SK-N-MC (cell line): ENCODE data around the gene FARP2.
"Not testable (repeated sequence)": the region's sequence is repeated elsewhere in the genome, so short reads cannot be mapped to it uniquely, and the experiment has no call there.

ENCODE experiments used
- DNase-seq: peaks from one replicate; pipeline ENCODE4 v3.0.0-alpha.2; 2011; ENCODE audit warnings: low read depth, low spot score
- H3K27ac ChIP-seq: fragments of 200-600 bp; sonication (generic); 2 replicates; pipeline ENCODE4 v1.5.1; 2016; ENCODE audit warnings: mixed run types
- H3K36me3 ChIP-seq: fragments of 200-600 bp; sonication (generic); 2 replicates; pipeline ENCODE4 v1.6.1; 2017; ENCODE audit warnings: antibody characterized with exemption, low read length, mixed read lengths; ENCODE audit not compliant: insufficient read depth
- H3K4me3 ChIP-seq: fragments of 200-600 bp; sonication (generic); 2 replicates; pipeline ENCODE4 v1.5.1; 2016
- H3K9ac ChIP-seq: fragments of 200-600 bp; sonication (generic); 2 replicates; pipeline ENCODE4 v1.8.0; 2017; ENCODE audit warnings: mixed run types, mixed read lengths; ENCODE audit not compliant: insufficient read length
- H3K9me3 ChIP-seq: fragments of 200-600 bp; sonication (generic); 2 replicates; pipeline ENCODE4 v1.6.1; 2017; ENCODE audit warnings: low read depth, mild to moderate bottlenecking, antibody characterized with exemption, low read length, moderate library complexity, mixed read lengths
- EZH2 ChIP-seq: fragments of 200-600 bp; sonication (generic); IDR thresholded peaks from one replicate; pipeline ENCODE4 v1.6.1; 2017; ENCODE audit warnings: antibody characterized with exemption
- FOXP2 ChIP-seq: optimal IDR thresholded peaks from 2 replicates; pipeline ENCODE3; 2011; ENCODE audit warnings: mild to moderate bottlenecking, moderate library complexity; ENCODE audit not compliant: insufficient read depth; ENCODE audit errors: extremely low read length, control extremely low read depth
- POLR2AphosphoS5 ChIP-seq: IDR thresholded peaks from 2 replicates; pipeline ENCODE4 v1.6.1; 2012; ENCODE audit warnings: mild to moderate bottlenecking, low read depth, low read length, borderline replicate concordance

The FARP2 gene

GRCh38 chr2:241500431-241500975 lies 144.4 kb downstream of the FARP2 start:
- TF ChIP-seq FOXP2 = no peak
- TF ChIP-seq EZH2 = no peak
- no peak for TF ChIP-seq POLR2AphosphoS5
- Histone ChIP-seq H3K27ac (no peak overlapping the region), H3K36me3 (peaks cover 21% of the 10 kb centered on the region; the same call in 1 of the 2 replicates), H3K9me3 (no peaks in the 10 kb centered on the region), H3K4me3 (no peak overlapping the region), H3K9ac (no peak overlapping the region)
- no peak for DNase-seq

DNA sequence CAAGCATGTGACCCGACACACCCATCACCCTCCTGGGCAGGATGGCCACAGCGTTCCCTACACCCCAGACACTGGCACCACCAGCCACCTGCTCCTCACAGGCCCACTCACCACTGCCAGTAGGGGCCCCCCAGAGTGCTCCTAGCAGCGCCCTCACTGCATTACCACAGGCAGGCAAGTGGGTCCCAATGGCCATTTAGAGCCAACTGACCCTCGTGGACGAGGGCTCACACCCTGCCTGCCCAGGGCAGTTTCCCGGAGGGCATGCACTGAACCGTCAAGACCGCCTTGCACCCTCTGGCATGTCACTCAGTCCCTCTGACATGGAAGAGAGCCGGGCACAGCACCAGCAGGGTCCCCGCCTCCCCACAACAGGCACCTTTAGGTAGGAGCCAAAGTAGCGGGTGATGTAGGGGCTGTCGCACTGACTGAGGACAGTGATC lies 145.0 kb downstream of the FARP2 start:
- H3K27ac ChIP-seq = no peak overlapping the region
- no peak overlapping the region for H3K4me3 ChIP-seq
- H3K9ac ChIP-seq = no peak overlapping the region
- TF ChIP-seq FOXP2 (no peak), EZH2 (no peak), POLR2AphosphoS5 (no peak)
- DNase-seq = no peak
- H3K9me3 ChIP-seq = no peaks in the 10 kb centered on the region
- peaks cover 17% of the 10 kb centered on the region; the same call in 1 of the 2 replicates for H3K36me3 ChIP-seq

DNA sequence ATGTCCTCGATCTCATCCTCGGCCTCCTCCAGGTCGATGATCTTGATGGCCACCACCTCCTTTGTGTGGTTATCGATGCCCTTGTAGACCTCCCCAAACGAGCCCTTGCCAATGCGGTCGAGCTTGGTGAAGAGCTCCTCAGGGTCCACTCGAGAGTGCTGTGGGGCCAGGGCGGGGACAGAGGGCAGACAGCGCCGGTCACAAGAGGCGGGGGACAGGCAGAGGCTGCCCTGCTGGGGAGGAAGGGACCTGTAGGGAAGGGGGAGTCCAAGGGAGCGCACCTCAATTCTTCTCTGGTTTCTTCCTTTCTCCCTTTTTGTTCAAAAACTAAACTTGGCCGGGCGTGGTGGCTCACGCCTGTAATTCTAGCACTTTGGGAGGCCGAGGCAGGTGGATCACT lies 145.5 kb downstream of the FARP2 start:
- DNase-seq = no peak
- no peak overlapping the region for H3K27ac ChIP-seq
- no peak overlapping the region for H3K4me3 ChIP-seq
- peaks cover 13% of the 10 kb centered on the region; the same call in 1 of the 2 replicates for H3K36me3 ChIP-seq
- no peaks in the 10 kb centered on the region for H3K9me3 ChIP-seq
- TF ChIP-seq POLR2AphosphoS5 = no peak
- TF ChIP-seq FOXP2 = no peak
- TF ChIP-seq EZH2 = no peak
- no peak overlapping the region for H3K9ac ChIP-seq

DNA sequence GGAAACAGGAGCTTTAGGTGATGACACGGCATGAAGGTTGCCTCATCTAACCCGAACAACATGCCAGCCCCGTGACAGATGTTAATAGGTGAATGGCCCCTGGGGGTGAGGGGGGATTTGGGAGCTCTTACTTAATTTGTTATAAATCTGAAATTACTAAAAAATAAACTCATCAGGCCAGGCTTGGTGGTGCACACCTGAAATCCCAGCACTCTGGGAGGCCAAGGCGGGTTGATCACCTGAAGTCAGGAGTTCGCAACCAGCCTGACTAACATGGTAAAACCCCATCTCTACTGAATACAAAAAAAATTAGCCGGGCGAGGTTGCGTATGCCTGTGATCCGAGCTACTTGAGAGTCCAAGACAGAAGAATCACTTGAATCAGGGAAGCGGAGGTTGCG lies 146.2 kb downstream of the FARP2 start:
- TF ChIP-seq POLR2AphosphoS5 (no peak), EZH2 (no peak), FOXP2 (no peak)
- Histone ChIP-seq H3K4me3 (no peak overlapping the region), H3K36me3 (peaks cover 12% of the 10 kb centered on the region; the same call in 1 of the 2 replicates), H3K27ac (no peak overlapping the region), H3K9ac (no peak overlapping the region), H3K9me3 (no peaks in the 10 kb centered on the region)
- no peak for DNase-seq

DNA sequence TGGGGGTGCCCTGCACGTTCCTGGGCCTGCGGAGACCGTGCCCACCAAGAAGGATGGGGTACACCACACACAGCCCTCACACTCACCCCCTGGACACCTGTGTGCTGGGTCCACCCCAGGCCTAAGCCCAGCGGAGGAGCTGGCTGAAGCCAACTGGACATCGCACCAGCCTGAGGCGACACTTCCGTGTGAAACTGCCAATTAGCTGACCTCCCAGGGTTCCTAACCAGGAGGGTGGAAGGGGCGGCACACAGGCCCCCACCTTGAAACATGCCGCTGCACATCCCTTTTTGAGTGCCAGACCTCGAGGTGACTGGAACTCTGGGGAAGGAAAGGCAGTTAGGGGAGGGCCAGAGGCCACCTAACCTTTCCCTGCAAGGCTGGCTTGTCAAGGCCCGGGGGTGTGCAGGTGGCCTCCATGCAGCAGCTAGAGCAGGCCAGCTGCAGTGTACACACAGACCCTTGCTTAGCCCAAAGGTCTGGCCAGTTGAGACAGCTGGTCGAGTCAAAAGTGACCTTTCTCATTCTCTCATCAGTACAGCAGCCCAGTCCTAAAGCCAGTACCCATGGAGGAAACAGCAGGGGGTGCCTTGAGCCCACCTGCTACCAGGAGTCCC lies 147.8 kb downstream of the FARP2 start:
- TF ChIP-seq POLR2AphosphoS5 (no peak), FOXP2 (no peak), EZH2 (no peak)
- Histone ChIP-seq H3K9me3 (no peaks in the 10 kb centered on the region), H3K27ac (no peak overlapping the region), H3K4me3 (no peak overlapping the region), H3K36me3 (peaks cover 8% of the 10 kb centered on the region; the same call in 1 of the 2 replicates), H3K9ac (no peak overlapping the region)
- no peak for DNase-seq

GRCh38 chr2:241505086-241505780 lies 149.1 kb downstream of the FARP2 start:
- peaks cover 8% of the 10 kb centered on the region; the same call in 1 of the 2 replicates for H3K36me3 ChIP-seq
- no peak for DNase-seq
- no peak overlapping the region for H3K9ac ChIP-seq
- H3K4me3 ChIP-seq = no peak overlapping the region
- no peak overlapping the region for H3K27ac ChIP-seq
- H3K9me3 ChIP-seq = no peaks in the 10 kb centered on the region
- TF ChIP-seq FOXP2 = no peak
- TF ChIP-seq POLR2AphosphoS5 = no peak; the same call in 1 of the 2 replicates
- TF ChIP-seq EZH2 = no peak

DNA sequence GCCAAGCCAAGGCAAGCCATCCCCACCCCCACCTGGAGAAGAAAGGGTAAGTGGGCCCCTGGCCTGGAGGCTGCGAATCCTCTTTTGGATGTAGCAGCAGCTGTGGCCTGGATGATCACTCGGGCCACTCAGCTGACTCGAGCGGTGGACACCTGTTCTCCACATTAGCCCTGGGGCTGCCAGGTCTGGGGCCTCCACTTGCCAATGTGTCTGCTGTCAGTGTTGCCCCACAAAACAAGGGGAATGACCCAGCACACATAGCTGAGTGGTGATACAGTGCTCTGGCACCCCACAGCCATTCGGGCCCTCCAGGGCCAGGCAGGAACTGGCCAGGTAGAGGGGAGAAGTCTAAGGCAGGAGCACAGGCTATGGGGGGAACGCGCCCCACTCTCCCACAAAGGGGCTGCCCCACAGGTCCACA lies 149.7 kb downstream of the FARP2 start:
- no peak overlapping the region for H3K9ac ChIP-seq
- DNase-seq = no peak
- H3K36me3 ChIP-seq = peaks cover 7% of the 10 kb centered on the region; the same call in 1 of the 2 replicates
- H3K27ac ChIP-seq = no peak overlapping the region
- no peak overlapping the region for H3K4me3 ChIP-seq
- H3K9me3 ChIP-seq = no peaks in the 10 kb centered on the region
- no peak; the same call in 1 of the 2 replicates for TF ChIP-seq POLR2AphosphoS5
- no peak for TF ChIP-seq FOXP2
- no peak for TF ChIP-seq EZH2

- H3K27ac ChIP-seq, H3K9me3 ChIP-seq, H3K4me3 ChIP-seq, H3K36me3 ChIP-seq, H3K9ac ChIP-seq, DNase-seq: not testable (repeated sequence)
These were observed 150.2 kb downstream of the FARP2 start for GRCh38 chr2:241506317-241506716.
